HG03571 (cell line): ENCODE measurements around the gene CTDSP2.
A peak's percentile ranks its signal among the peaks of the same experiment; 100 is the strongest.
"Not testable (repeated sequence)": the region's sequence is repeated elsewhere in the genome, so short reads cannot be mapped to it uniquely, and the experiment has no call there.

Experiments
- ATAC-seq: cut with Tn5 transposase; IDR thresholded peaks from one replicate; pipeline ENCODE4 v1.9.1; 2021; ENCODE audit not compliant: unreplicated experiment

Gene CTDSP2

GRCh38 chr12:57882575-57882974 is 36.0 kb upstream of the CTDSP2 start:
- no peak for ATAC-seq

DNA sequence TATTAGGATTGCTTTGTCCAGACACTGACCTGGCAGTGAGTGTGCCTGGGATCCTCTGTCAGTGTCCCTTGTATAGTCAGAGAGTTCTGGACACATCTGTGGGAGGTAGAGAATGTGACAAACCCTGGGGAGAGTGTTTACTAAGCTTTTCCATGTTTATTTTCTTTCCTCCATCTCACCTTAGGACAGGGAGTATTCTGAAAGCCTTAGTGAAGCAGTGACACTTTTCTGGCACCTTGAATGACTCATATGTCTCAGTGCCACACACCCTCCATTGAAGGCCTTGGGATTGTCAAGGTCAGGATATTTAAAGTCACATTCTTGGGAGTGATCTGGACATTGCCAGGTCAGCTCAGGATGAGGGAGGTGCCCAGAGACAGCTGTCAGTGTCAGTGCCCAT is 34.9 kb upstream of the CTDSP2 start:
- ATAC-seq = no peak

DNA sequence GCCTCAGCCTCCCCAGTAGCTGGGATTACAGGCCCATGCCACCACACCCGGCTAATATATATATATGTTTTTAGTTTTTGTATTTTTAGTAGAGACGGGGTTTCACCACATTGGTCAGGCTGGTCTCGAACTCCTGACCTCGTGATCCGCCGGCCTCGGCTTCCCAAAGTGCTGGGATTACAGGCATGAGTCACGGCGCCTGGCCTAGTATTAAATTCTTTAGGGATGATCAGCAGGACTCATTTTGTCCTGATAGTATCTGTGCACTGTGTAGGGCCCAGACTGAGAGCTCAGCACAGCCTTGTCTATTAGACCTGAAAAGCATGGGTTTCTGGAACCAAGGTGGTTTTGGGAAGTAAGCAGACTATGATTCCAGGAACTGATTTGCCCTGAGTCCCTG is 34.5 kb upstream of the CTDSP2 start:
- ATAC-seq = not testable (repeated sequence)

DNA sequence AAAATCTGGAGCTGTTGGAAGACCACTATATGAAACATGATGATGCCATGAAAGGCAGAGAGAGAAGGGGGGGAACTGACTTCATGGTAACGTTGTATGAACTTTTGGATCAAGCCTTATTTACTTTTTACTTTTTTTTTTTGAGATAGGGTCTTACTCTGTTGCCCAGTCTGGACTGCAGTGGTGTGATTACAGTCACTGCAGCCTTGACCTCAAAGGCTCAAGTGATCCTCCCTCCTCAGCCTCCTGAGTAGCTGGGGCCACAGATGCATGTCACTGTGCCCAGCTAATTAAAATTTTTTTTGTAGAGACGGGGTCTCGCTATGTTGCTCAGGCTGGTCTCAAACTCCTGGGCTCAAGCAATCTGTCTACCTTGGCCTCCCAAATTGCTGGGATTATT is 31.3 kb upstream of the CTDSP2 start:
- ATAC-seq = no peak

- no peak for ATAC-seq
These were observed 29.4 kb upstream of the CTDSP2 start for GRCh38 chr12:57875753-57876547.

- no peak for ATAC-seq
These were observed 27.9 kb upstream of the CTDSP2 start for GRCh38 chr12:57874166-57875108.

DNA sequence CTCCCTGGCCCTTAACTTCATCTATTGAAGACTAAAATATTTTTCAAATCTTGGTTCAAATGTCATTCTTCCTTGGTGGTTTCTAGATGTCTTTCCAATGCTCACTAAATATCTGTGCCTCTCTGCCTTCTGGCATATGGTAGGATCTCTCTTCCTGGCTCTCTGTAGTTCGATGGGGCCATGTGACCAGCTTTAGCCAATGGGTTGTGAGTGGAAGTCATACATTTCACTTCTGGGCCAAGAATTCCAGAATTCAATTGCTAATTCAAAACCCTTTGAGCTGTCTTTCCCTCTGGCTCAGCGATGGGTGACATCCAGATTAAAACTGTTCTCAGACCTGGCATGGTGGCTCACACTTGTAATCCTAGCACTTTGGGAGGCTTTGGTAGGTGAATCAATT is 25.8 kb upstream of the CTDSP2 start:
- ATAC-seq = no peak

GRCh38 chr12:57869927-57870318 is 23.4 kb upstream of the CTDSP2 start:
- ATAC-seq = no peak

DNA sequence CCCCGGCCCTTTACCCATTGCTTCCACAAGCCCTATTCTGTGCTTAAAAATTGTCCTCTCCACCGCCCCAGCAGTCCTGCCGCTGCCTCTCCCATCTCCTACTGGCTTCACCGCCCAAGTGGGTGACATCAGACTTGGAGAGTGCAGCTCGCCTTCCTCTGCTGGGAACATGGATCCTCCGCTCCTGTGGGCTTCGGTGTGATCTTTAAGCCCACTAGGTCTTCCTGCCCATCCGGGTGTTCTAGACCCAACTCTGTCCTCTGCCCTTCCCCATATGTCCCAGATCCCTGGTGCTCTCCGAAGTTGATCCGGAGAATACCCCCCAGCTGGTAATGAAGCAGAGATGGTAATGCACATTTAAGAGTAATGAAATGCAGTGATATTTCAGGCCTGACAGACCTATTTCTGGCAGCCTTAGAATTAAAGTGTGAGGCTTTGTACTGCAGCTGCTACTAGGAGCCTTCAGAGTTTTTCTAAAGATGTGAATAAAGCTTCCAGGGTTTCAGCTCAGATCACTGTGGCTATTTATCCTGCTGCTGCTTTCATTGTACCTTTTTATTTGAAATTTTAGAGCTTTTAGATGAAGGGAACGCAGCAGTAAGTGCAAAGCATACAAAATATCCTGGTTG is 22.9 kb upstream of the CTDSP2 start:
- no peak for ATAC-seq

DNA sequence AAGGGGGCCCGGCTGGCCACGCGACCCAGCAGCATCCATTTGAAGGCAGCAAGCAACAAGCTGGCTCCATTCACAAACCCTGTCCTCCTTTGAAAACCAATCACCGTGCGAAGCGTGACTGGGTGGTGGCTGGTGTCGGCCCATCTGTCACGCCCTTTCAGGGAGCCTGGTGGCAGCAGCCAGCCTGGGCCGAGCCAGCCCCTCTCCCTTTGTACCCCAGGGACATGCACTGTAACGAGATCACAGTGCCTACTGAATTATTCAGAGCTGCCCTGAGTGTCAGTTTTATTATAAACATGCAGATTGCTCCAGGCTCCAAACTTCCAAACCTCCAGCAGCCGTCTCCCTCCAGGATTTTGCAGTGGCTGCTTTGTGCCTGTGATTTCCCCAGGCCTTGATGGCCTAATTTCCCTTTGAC is 22.3 kb upstream of the CTDSP2 start:
- no peak for ATAC-seq

GRCh38 chr12:57868221-57868620 is 21.7 kb upstream of the CTDSP2 start:
- no peak for ATAC-seq

DNA sequence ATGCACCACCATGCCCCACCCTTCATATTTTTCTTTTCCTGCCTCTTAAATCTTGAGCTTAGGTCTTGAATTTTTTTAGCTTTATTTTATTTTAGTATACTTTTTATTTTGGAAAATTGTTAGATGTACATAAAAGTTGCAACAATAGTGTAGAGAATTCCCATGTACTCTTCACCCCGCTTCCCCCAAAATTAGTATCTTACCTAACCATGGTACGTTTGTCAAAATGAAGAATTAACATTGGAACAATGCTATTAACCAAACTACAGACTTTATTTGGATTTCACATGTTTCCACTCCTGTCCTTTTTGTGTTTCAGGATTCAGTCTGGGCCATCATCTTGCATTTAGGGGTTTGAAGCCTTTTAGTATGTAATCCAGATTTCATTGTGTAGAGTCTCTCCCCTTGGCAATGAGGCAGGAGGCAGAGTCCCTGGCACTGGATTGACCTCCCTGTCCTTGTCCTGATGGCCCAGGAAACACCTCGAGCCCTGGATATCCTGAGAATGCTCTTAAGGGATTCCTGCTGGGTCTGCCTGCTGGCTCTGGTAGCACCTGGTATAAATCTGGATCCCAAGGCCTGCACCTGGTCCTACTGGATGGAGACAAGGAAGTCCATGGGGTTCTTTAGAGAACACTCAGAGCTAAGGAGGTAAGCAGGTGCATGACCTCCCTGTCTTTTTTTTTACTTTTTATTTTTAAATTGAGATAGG is 19.9 kb upstream of the CTDSP2 start:
- ATAC-seq = no peak

- peak; percentile 59 for ATAC-seq
These were observed 18.7 kb upstream of the CTDSP2 start for GRCh38 chr12:57865084-57865751.

- ATAC-seq = no peak
These were observed 18.0 kb upstream of the CTDSP2 start for GRCh38 chr12:57864442-57865083.

DNA sequence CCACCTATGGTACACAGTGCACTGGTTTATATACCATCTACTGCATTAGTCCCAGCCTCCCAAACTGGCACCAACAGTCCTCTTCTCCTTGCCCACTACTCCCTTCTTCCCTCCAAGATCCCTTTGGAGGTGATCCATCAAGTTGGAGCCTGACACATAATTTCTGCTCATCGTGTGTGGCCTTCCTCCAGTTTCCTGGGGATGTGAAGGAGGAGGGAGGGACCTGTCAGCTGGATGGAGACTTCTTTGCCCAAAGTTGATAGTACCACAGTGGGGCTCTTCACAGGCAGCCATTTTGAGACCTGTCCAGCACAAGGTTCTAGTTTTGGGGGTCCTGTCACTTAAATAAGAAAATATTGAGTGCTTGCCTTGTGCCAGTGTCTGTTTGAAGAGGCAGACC is 17.1 kb upstream of the CTDSP2 start:
- ATAC-seq = no peak

DNA sequence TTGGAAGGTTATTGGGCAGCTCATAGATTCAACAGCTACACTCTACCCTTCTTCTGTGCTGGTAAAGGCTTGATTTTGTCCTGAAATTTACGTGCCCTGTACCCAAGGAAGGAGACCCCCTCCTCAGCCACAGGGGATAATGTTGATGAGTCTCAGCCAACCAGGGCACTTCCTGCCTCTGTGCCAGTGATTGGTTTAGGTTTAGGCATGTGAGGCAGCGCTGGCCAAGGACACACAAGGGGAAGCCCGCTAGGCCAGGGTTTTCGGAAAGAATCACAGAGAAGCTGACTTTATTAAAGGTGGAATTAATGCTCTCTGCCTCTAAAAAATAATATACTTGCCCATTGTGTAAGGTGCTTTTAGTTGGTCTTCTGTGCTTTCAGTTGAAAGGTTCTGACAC is 15.4 kb upstream of the CTDSP2 start:
- no peak for ATAC-seq

- not testable (repeated sequence) for ATAC-seq
These were observed 14.4 kb upstream of the CTDSP2 start for GRCh38 chr12:57860883-57861282.

GRCh38 chr12:57859121-57859520 is 12.6 kb upstream of the CTDSP2 start:
- no peak for ATAC-seq

GRCh38 chr12:57858123-57858522 is 11.6 kb upstream of the CTDSP2 start:
- ATAC-seq = not testable (repeated sequence)

- ATAC-seq = no peak
These were observed 8.4 kb upstream of the CTDSP2 start for GRCh38 chr12:57854965-57855364.
